Keratinocyte (primary cell): ENCODE data around the gene OLFM2. TPM values are rescaled to one million over a fixed set of nuclear protein-coding genes. Genes with fewer than 3 reads are reported as not detected.

Source experiments
- DNase-seq: peaks from one replicate; pipeline ENCODE4 v3.0.0-alpha.2; 2011; ENCODE audit warnings: low read depth, missing footprints, low spot score
- FAIRE-seq: peaks from 2 replicates; lab custom pipeline; 2011; peaks lifted over from hg19 to GRCh38; lab: Jason Lieb, UNC
- H2AFZ ChIP-seq: 2 replicates; pipeline ENCODE4 v1.6.0; 2012; ENCODE audit warnings: low read length, control low read depth, inconsistent platforms; ENCODE audit not compliant: control insufficient read depth
- H3K27ac ChIP-seq: 2 replicates; pipeline ENCODE4 v1.5.1; 2011; ENCODE audit warnings: low read length; ENCODE audit not compliant: control insufficient read depth, insufficient read depth
- H3K27me3 ChIP-seq: 3 replicates; pipeline ENCODE4 v1.6.0; 2011; ENCODE audit warnings: low read length; ENCODE audit not compliant: control insufficient read depth, insufficient read depth; ENCODE audit errors: extremely low read depth
- H3K36me3 ChIP-seq, 2 experiments: 2 replicates in 1 of 2; 3 replicates in 1 of 2; pipeline ENCODE4 v1.5.1; 2011; ENCODE audit warnings: low read length in 2 of 2, mild to moderate bottlenecking in 1 of 2; ENCODE audit not compliant: control insufficient read depth in 2 of 2, insufficient read depth in 2 of 2; ENCODE audit errors: extremely low read depth in 1 of 2
- H3K4me1 ChIP-seq: 3 replicates; pipeline ENCODE4 v1.5.1; 2011; ENCODE audit warnings: low read length; ENCODE audit not compliant: control insufficient read depth, insufficient read depth; ENCODE audit errors: extremely low read depth
- H3K4me2 ChIP-seq: 3 replicates; pipeline ENCODE4 v1.6.0; 2011; ENCODE audit warnings: low read depth, low read length; ENCODE audit not compliant: control insufficient read depth, insufficient read depth; ENCODE audit errors: extremely low read depth
- H3K4me3 ChIP-seq, 3 experiments: fragments of 200-600 bp in 1 of 3; sonication (generic) in 1 of 3; 2 replicates in 2 of 3; 3 replicates in 1 of 3; pipeline ENCODE4 v1.5.1; 2011 to 2016; ENCODE audit warnings: low read length in 3 of 3, mild to moderate bottlenecking in 3 of 3, control low read depth in 2 of 3, inconsistent platforms in 1 of 3, low read depth in 1 of 3, mixed read lengths in 1 of 3, mixed run types in 1 of 3, moderate library complexity in 1 of 3; ENCODE audit not compliant: control insufficient read depth in 2 of 3, insufficient read depth in 2 of 3; ENCODE audit errors: extremely low read depth in 1 of 3
- H3K79me2 ChIP-seq: 2 replicates; pipeline ENCODE4 v1.6.0; 2012; ENCODE audit warnings: low read length; ENCODE audit not compliant: control insufficient read depth, insufficient read depth
- H3K9ac ChIP-seq: 3 replicates; pipeline ENCODE4 v1.6.0; 2011; ENCODE audit warnings: low read length; ENCODE audit not compliant: control insufficient read depth, insufficient read depth; ENCODE audit errors: extremely low read depth
- H3K9me1 ChIP-seq: 3 replicates; pipeline ENCODE4 v1.6.0; 2011; ENCODE audit warnings: low read length; ENCODE audit not compliant: control insufficient read depth, insufficient read depth; ENCODE audit errors: extremely low read depth
- H3K9me3 ChIP-seq: 2 replicates; pipeline ENCODE4 v1.5.1; 2012; ENCODE audit warnings: low read depth, low read length; ENCODE audit not compliant: control insufficient read depth
- H4K20me1 ChIP-seq: 3 replicates; pipeline ENCODE4 v1.6.0; 2011; ENCODE audit warnings: low read length; ENCODE audit not compliant: control insufficient read depth, insufficient read depth; ENCODE audit errors: extremely low read depth
- EZH2 ChIP-seq: IDR thresholded peaks from one replicate; pipeline ENCODE4 v1.6.1; 2012; ENCODE audit warnings: inconsistent platforms, mild to moderate bottlenecking, low read length, moderate library complexity
- dilution Hi-C: fragments of 300-500 bp; cut with MboI; formaldehyde crosslinking; loops from one replicate; pipeline ENCODE4 v1.7.0; 2020; ENCODE audit warnings: low sequenced_read_pairs; ENCODE audit not compliant: extremely low pct_ligation_motif_present
- polyA plus RNA-seq, 5 experiments: library from polyadenylated mRNA; depleted of rRNA in 3 of 5; stranded (reverse) in 3 of 5; stranded (forward) in 1 of 5; unstranded in 1 of 5; fragments of >200 nt; gene quantifications; 1 replicate in 1 of 5; 2 replicates in 3 of 5; 3 replicates in 1 of 5; pipeline versions ENCODE4 v1.2.1 to v1.2.3, GENCODE V29; 2011 to 2012; ENCODE audit warnings: missing spikeins in 2 of 5, low read depth in 1 of 5, low replicate concordance in 1 of 5
- TF ChIP-seq, protein P1 (sequence below), 3 experiments: IDR thresholded peaks in 1 of 3; conservative IDR thresholded peaks in 1 of 3; optimal IDR thresholded peaks in 1 of 3; 2 replicates in 2 of 3; 3 replicates in 1 of 3; pipeline versions ENCODE3 to v1.5.1; 2011; ENCODE audit warnings: low read length in 3 of 3, mild to moderate bottlenecking in 3 of 3, moderate library complexity in 2 of 3, control low read depth in 1 of 3, inconsistent platforms in 1 of 3; ENCODE audit not compliant: insufficient read depth in 2 of 3; ENCODE audit errors: extremely low read depth in 1 of 3

OLFM2 gene
- polyA plus RNA-seq, 1 donor (not counting 4 experiments of a cell fraction or from before 2014, with no cell fraction given): 5.3 TPM

DNA sequence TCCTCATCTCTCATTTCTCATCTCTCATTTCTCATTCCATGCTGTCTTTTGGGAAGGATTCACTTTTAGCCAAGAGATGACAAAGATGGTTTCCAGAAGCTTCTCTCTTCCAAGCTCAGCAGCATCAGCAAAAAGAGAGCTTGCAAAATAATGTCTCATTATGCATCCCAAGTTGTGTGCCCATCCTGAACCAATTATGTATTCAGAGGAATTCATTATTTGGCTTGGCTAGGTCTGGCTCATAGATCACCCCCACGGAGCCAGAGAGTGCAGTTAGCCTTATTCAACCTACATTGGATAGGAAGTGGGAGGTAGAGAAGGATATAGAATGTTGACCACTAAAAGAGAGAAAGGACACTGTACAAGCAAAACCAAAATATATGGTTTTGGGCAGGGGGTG, 5.4 kb upstream of the OLFM2 start:
- no peak for TF ChIP-seq EZH2
- TF ChIP-seq, protein P1, sequence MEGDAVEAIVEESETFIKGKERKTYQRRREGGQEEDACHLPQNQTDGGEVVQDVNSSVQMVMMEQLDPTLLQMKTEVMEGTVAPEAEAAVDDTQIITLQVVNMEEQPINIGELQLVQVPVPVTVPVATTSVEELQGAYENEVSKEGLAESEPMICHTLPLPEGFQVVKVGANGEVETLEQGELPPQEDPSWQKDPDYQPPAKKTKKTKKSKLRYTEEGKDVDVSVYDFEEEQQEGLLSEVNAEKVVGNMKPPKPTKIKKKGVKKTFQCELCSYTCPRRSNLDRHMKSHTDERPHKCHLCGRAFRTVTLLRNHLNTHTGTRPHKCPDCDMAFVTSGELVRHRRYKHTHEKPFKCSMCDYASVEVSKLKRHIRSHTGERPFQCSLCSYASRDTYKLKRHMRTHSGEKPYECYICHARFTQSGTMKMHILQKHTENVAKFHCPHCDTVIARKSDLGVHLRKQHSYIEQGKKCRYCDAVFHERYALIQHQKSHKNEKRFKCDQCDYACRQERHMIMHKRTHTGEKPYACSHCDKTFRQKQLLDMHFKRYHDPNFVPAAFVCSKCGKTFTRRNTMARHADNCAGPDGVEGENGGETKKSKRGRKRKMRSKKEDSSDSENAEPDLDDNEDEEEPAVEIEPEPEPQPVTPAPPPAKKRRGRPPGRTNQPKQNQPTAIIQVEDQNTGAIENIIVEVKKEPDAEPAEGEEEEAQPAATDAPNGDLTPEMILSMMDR (optimal IDR thresholded peaks at IDR 0.05 in 1 of 3, IDR thresholded peaks at IDR 0.05 in 1 of 3, conservative IDR thresholded peaks at IDR 0.05 in 1 of 3; ENCODE audit: extremely low read depth in 1 of 3, insufficient read depth in 2 of 3, low read length in 3 of 3): no peak
- H3K9me3 ChIP-seq: no peaks in the 10 kb centered on the region
- DNase-seq: no peak
- FAIRE-seq: no peak
- no peak overlapping the region for H3K4me3 ChIP-seq
- no peak overlapping the region for H3K4me2 ChIP-seq
- no peak overlapping the region for H2AFZ ChIP-seq
- H3K9me1 ChIP-seq: no peaks in the 10 kb centered on the region
- H3K9ac ChIP-seq: no peak overlapping the region
- no peak overlapping the region for H3K27ac ChIP-seq
- peaks cover 6% of the 10 kb centered on the region for H3K27me3 ChIP-seq
- H3K36me3 ChIP-seq: no peaks in the 10 kb centered on the region
- H3K4me1 ChIP-seq: peaks cover 10% of the 10 kb centered on the region
- no peaks in the 10 kb centered on the region for H4K20me1 ChIP-seq
- H3K79me2 ChIP-seq: no peaks in the 10 kb centered on the region
- dilution Hi-C loops: loop anchor here (25.0 kb wide), 1 partner anchor 146 kb away; the partner anchor contains the start of gene SHFL

DNA sequence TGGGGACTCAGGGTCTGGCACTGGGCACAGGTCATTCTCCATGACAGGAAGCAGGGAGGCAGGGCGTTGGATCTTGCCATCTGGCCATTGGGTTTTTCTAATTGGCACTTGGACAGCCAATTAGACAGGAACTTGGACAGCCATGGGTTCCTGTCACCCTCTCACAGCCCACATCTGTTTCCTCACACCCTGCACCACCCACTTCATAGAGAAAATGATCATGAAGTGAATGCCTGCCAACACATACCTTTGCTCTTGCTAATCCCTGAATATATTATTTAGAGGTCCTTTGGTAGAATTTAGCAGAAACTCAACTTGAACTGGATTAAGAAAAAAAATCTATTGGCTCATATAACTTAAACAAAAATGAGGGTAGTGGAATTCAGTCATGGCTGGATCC, 4.9 kb upstream of the OLFM2 start:
- Histone ChIP-seq H3K4me1 (peaks cover 10% of the 10 kb centered on the region), H3K9me3 (no peaks in the 10 kb centered on the region), H3K4me3 (no peak overlapping the region), H3K27ac (no peak overlapping the region), H3K79me2 (no peaks in the 10 kb centered on the region), H3K4me2 (no peak overlapping the region), H2AFZ (no peak overlapping the region), H3K27me3 (peaks cover 8% of the 10 kb centered on the region), H3K9me1 (no peaks in the 10 kb centered on the region), H3K9ac (no peak overlapping the region), H4K20me1 (no peaks in the 10 kb centered on the region), H3K36me3 (no peaks in the 10 kb centered on the region)
- no peak for FAIRE-seq
- TF ChIP-seq, protein P1 (optimal IDR thresholded peaks at IDR 0.05 in 1 of 3, IDR thresholded peaks at IDR 0.05 in 1 of 3, conservative IDR thresholded peaks at IDR 0.05 in 1 of 3; ENCODE audit: extremely low read depth in 1 of 3, insufficient read depth in 2 of 3, low read length in 3 of 3): no peak
- no peak for TF ChIP-seq EZH2
- dilution Hi-C loops: loop anchor here (25.0 kb wide), 1 partner anchor 146 kb away; the partner anchor contains the start of gene SHFL
- no peak for DNase-seq
